Measurements from ENCODE around the gene TALDO1. TPM values are rescaled to one million over a fixed set of nuclear protein-coding genes. Genes with fewer than 3 reads are reported as not detected.

The TALDO1 gene
- total RNA-seq, 4 donors from 2014 or later: 203 to 323 (median 241) TPM

- WGBS, 2 donors: 90 to 94% methylated on average over 40 to 47 of the region's 49 CpGs
- Histone ChIP-seq H3K4me3 (no peak overlapping the region), H3K27me3 (peaks cover 0 to 33% of the 10 kb centered on the region in 2 donors), H3K4me1 (peaks cover 0 to 35% (median 17%) of the 10 kb centered on the region in 4 donors), H3K9me3 (no peaks in the 10 kb centered on the region), H3K36me3 (peaks cover 0 to 46% (median 0%) of the 10 kb centered on the region in 3 donors), H3K27ac (no peak overlapping the region)
- TF ChIP-seq POLR2A (IDR thresholded peaks at IDR 0.05) (no peak), EP300 (IDR thresholded peaks at IDR 0.05) (no peak), CTCF (IDR thresholded peaks at IDR 0.05) (no peak)
- no peak for DNase-seq (ENCODE audit: low spot score in 2 of 2)
Measured at GRCh38 chr11:791658-792534, 44.6 kb downstream of the TALDO1 start.

- no peak for DNase-seq (ENCODE audit: low spot score in 2 of 2)
- no peaks in the 10 kb centered on the region for H3K9me3 ChIP-seq
- TF ChIP-seq POLR2A (IDR thresholded peaks at IDR 0.05) (no peak), CTCF (IDR thresholded peaks at IDR 0.05) (no peak), EP300 (IDR thresholded peaks at IDR 0.05) (no peak)
- H3K27ac ChIP-seq: no peak overlapping the region
- peaks cover 0 to 33% of the 10 kb centered on the region in 2 donors for H3K27me3 ChIP-seq
- 64 to 66% methylated on average over 8 to 9 of the region's 15 CpGs for WGBS, 2 donors
- peaks cover 0 to 41% (median 0%) of the 10 kb centered on the region in 3 donors for H3K36me3 ChIP-seq
- no peak overlapping the region for H3K4me3 ChIP-seq
- H3K4me1 ChIP-seq: peaks cover 0 to 39% (median 18%) of the 10 kb centered on the region in 4 donors
Measured at GRCh38 chr11:792535-792821, 45.2 kb downstream of the TALDO1 start.

GRCh38 chr11:792873-793272 is 45.6 kb downstream of the TALDO1 start:
- WGBS, 2 donors: 81 to 85% methylated on average over 6 to 11 of the region's 13 CpGs
- Histone ChIP-seq H3K27me3 (peaks cover 0 to 29% of the 10 kb centered on the region in 2 donors), H3K36me3 (peaks cover 0 to 39% (median 0%) of the 10 kb centered on the region in 3 donors), H3K27ac (no peak overlapping the region), H3K4me1 (peaks cover 0 to 39% (median 18%) of the 10 kb centered on the region in 4 donors), H3K4me3 (no peak overlapping the region), H3K9me3 (no peaks in the 10 kb centered on the region)
- no peak for DNase-seq (ENCODE audit: low spot score in 2 of 2)
- TF ChIP-seq POLR2A (IDR thresholded peaks at IDR 0.05): no peak
- TF ChIP-seq EP300 (IDR thresholded peaks at IDR 0.05): no peak
- no peak for TF ChIP-seq CTCF (IDR thresholded peaks at IDR 0.05)

GRCh38 chr11:793556-793955 is 46.3 kb downstream of the TALDO1 start:
- no peak overlapping the region for H3K4me3 ChIP-seq
- DNase-seq (ENCODE audit: low spot score in 2 of 2): no peak
- H3K36me3 ChIP-seq: peaks cover 0 to 39% (median 0%) of the 10 kb centered on the region in 3 donors
- peaks cover 0 to 43% (median 22%) of the 10 kb centered on the region in 4 donors for H3K4me1 ChIP-seq
- no peak overlapping the region for H3K27ac ChIP-seq
- TF ChIP-seq POLR2A (IDR thresholded peaks at IDR 0.05): no peak
- TF ChIP-seq CTCF (IDR thresholded peaks at IDR 0.05): no peak
- TF ChIP-seq EP300 (IDR thresholded peaks at IDR 0.05): no peak
- H3K9me3 ChIP-seq: no peaks in the 10 kb centered on the region
- H3K27me3 ChIP-seq: peaks cover 0 to 24% of the 10 kb centered on the region in 2 donors
- 89 to 91% methylated on average over 5 to 7 of the region's 7 CpGs for WGBS, 2 donors
